Activated T-helper 17 cell treated with anti-CD3 and anti-CD28 coated beads, Interleukin-2, amount 50 U/mL, for 72 hours (primary cell): ENCODE measurements around the gene TAF1C. TPM values are rescaled to one million over a fixed set of nuclear protein-coding genes. Genes with fewer than 3 reads are reported as not detected.
A peak's percentile ranks its signal among the peaks of the same experiment; 100 is the strongest.

Source experiments
- ATAC-seq: fragments of 150-1000 bp; cut with Tn5 transposase; replicated peaks from 2 replicates; pipeline ENCODE4 v1.10.0; 2021; ENCODE audit warnings: mild to moderate bottlenecking, moderate library complexity
- H3K27ac Mint-ChIP-seq: one replicate; pipeline ENCODE4 v1.8.0; 2022; ENCODE audit warnings: mixed read lengths
- H3K27me3 Mint-ChIP-seq: one replicate; pipeline ENCODE4 v1.8.0; 2022; ENCODE audit warnings: mixed read lengths
- H3K36me3 Mint-ChIP-seq: one replicate; pipeline ENCODE4 v1.8.0; 2022; ENCODE audit warnings: low read depth, mild to moderate bottlenecking, mixed read lengths
- H3K4me1 Mint-ChIP-seq: one replicate; pipeline ENCODE4 v1.8.0; 2022; ENCODE audit warnings: mixed read lengths
- H3K4me3 Mint-ChIP-seq: one replicate; pipeline ENCODE4 v1.8.0; 2022; ENCODE audit warnings: mild to moderate bottlenecking, mixed read lengths
- H3K9me3 Mint-ChIP-seq: one replicate; pipeline ENCODE4 v1.8.0; 2022; ENCODE audit warnings: mixed read lengths
- total RNA-seq, 2 donors: library from RNA; stranded (reverse); gene quantifications; one replicate each; pipeline ENCODE4 v1.2.3, GENCODE V29; 2022

TAF1C gene, protein sequence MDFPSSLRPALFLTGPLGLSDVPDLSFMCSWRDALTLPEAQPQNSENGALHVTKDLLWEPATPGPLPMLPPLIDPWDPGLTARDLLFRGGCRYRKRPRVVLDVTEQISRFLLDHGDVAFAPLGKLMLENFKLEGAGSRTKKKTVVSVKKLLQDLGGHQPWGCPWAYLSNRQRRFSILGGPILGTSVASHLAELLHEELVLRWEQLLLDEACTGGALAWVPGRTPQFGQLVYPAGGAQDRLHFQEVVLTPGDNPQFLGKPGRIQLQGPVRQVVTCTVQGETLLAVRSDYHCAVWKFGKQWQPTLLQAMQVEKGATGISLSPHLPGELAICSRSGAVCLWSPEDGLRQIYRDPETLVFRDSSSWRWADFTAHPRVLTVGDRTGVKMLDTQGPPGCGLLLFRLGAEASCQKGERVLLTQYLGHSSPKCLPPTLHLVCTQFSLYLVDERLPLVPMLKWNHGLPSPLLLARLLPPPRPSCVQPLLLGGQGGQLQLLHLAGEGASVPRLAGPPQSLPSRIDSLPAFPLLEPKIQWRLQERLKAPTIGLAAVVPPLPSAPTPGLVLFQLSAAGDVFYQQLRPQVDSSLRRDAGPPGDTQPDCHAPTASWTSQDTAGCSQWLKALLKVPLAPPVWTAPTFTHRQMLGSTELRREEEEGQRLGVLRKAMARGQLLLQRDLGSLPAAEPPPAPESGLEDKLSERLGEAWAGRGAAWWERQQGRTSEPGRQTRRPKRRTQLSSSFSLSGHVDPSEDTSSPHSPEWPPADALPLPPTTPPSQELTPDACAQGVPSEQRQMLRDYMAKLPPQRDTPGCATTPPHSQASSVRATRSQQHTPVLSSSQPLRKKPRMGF
- 10 to 100 TPM; 37.0 to 44.9 TPM for total RNA-seq

DNA sequence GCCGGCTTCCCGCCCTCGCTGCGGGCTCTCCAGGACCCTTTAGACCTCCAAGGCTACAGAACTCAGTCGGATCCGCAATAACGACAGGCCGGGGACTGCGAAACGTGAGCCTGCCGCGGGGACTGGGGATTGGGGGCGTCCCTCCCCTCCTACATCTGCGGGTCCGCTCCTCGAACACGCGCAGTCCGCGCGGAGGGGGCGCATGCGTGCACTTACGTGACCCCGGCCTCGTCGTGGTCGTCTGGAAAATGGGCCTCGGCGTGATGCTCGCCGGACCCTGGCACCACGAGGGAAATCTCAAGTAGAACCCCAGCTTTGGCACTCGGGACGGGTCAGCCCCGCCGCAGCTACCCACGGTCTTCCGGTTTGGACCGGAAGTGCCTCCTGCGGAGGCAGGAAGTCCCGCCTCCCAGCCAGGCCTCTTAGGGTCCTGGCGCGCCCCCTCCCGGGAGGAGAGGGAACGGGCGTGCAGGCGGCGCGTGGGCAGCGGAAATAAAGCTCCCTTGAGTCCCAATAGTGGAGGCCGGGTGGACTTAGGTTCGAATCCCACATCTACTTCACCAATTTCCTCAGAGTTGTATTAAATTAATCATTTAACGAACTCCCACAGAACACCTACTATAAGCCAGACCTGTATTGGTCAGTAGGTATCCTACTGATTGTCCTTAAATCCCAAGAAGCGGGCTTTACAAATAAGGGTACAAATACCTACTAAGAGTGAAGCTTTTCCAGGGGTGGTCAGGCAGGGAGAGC lies at the start of gene TAF1C:
TAF1C (minus strand) TSS at position 373 of the 753 bp plus-strand sequence. CDS start 2,069 bp downstream, outside the sequence.
- peak; percentile 99 for ATAC-seq
- Mint-ChIP-seq H3K4me1 (peaks cover 12% of the 10 kb centered on the region), H3K27ac (peak within 1 kb of the TSS; percentile 97), H3K27me3 (no peaks in the 10 kb centered on the region), H3K36me3 (peaks cover 26% of the 10 kb centered on the region), H3K9me3 (no peaks in the 10 kb centered on the region), H3K4me3 (peak within 1 kb of the TSS; percentile 93)

DNA sequence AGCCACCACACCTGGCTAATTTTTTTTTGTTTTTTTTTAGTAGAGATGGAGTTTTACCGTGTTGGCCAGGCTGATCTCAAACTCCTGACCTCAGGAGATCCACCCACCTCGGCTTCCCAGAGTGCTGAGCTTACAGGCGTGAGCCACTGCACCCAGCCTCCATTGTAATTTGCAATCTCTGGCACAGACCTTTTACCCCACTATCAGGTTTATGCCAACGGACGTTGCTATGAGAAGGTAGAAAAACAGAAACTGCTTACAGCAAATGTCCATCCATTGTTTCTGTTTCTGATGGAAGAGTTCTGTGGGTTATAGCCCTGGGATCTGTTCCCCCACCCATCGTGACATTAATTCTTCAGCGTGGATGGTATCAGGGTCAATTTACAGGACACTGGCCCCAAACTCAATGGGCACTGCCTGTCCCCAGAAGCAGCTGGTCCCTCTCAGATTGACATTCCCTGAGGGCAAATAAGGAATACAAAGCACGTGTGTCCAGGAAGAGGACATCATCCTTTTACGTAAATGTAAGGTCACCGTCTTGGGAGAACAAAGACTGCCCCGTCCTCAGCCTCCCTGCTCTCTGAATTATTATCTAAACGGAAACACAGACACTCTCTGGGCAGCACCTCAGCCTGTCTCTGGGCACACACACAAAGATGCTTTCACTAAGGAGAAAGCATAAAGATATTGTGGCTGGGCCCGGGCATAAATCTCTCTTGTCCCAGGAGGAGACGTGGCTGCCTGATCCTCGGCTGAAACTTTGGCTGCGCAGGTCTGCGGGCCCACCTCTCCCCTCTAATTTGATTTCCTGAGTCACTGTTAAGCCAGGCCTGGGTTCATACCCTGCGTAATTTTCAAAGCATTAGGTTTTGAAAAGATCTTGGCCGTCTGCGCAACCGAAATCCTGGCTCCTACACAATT lies 47.7 kb upstream of the TAF1C start:
- Mint-ChIP-seq H3K4me1 (no peaks in the 10 kb centered on the region), H3K27ac (no peak overlapping the region), H3K4me3 (no peak overlapping the region), H3K9me3 (no peaks in the 10 kb centered on the region), H3K27me3 (peaks cover 21% of the 10 kb centered on the region), H3K36me3 (no peaks in the 10 kb centered on the region)
- no peak for ATAC-seq

DNA sequence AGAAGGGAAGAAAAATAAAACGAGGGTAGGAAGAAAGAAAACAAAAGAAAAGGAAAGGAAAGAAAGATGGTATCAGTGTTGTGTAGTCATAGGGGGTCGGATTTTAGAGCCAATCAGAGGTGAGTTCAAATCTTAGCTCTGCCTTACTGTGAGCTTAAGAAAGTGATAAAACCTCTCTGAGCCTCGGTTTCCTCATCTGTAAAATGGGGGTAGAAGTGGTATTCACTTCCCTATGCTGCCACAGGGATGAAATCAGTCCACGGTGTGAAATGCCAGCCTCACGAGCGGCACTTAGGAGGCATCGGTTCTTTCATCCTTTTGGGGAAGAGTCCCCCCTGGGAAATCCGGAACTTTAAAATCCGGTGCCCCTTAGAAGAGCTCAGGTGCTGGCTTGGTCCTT lies 46.9 kb upstream of the TAF1C start:
- ATAC-seq: no peak
- peaks cover 16% of the 10 kb centered on the region for H3K27me3 Mint-ChIP-seq
- no peaks in the 10 kb centered on the region for H3K36me3 Mint-ChIP-seq
- H3K9me3 Mint-ChIP-seq: no peaks in the 10 kb centered on the region
- no peaks in the 10 kb centered on the region for H3K4me1 Mint-ChIP-seq
- H3K4me3 Mint-ChIP-seq: no peak overlapping the region
- no peak overlapping the region for H3K27ac Mint-ChIP-seq

DNA sequence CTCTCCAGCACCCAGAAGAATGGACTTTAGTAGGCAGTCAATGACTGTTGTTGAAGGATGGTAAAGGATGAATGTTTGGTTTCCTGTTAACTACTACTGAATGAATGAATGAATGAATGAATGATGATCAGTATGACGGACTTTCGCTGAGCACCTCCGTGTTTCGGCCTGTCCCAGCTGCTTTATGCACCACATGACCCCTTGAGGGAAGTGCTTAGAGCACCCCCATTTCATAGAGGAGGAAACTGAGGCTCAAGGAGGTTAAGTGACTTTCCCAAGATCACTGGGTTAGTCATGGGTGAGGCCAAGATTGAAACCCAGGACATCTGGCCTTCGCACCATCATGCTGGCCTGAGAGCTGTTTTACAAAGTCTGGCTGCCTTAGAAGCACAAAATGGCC lies 46.1 kb upstream of the TAF1C start:
- Mint-ChIP-seq H3K4me1 (no peaks in the 10 kb centered on the region), H3K27ac (no peak overlapping the region), H3K27me3 (peaks cover 15% of the 10 kb centered on the region), H3K9me3 (no peaks in the 10 kb centered on the region), H3K4me3 (no peak overlapping the region), H3K36me3 (no peaks in the 10 kb centered on the region)
- ATAC-seq: no peak

DNA sequence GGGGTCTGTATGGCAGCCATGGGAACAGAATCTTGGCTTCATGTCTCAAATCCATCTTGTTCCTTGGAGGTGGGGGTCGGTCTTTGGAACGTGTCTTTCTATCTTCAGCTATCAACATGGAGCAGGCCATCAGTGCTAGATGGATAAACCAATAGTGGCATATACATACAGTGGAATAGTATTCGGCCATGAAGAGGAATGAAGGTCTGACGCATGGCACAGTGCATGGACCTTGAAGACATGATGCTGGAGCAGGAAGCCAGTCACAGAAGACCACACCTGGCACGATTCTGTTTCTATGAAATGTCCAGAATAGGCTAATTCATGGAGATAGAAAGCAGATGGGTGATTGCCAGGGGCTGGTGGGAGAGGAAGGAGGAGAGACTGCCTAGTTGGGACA lies 45.2 kb upstream of the TAF1C start:
- no peaks in the 10 kb centered on the region for H3K36me3 Mint-ChIP-seq
- no peak for ATAC-seq
- H3K27me3 Mint-ChIP-seq: peaks cover 20% of the 10 kb centered on the region
- no peak overlapping the region for H3K4me3 Mint-ChIP-seq
- no peaks in the 10 kb centered on the region for H3K4me1 Mint-ChIP-seq
- no peak overlapping the region for H3K27ac Mint-ChIP-seq
- no peaks in the 10 kb centered on the region for H3K9me3 Mint-ChIP-seq

DNA sequence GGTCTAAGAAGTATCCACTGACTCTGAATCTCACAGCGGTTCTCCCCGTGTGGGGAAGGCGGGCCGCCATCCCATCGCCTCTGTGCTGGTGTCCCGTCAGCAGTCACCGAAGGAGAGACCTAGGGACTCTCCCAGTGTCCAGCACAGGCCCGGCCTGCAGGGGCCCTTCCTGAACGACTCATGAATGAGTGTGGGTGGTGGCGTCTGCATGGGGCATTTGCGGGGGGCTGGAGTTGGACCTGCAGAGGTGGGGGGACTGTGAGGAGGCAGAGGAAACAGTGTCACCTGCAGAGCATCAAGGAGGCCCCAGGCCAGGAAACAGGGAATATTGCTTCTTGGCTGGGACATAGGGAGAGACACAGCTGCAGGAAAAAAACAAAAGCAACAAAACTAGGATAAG lies 42.6 kb upstream of the TAF1C start:
- no peak overlapping the region for H3K4me3 Mint-ChIP-seq
- H3K27ac Mint-ChIP-seq: no peak overlapping the region
- peaks cover 25% of the 10 kb centered on the region for H3K27me3 Mint-ChIP-seq
- no peaks in the 10 kb centered on the region for H3K9me3 Mint-ChIP-seq
- no peaks in the 10 kb centered on the region for H3K36me3 Mint-ChIP-seq
- H3K4me1 Mint-ChIP-seq: no peaks in the 10 kb centered on the region
- ATAC-seq: no peak

DNA sequence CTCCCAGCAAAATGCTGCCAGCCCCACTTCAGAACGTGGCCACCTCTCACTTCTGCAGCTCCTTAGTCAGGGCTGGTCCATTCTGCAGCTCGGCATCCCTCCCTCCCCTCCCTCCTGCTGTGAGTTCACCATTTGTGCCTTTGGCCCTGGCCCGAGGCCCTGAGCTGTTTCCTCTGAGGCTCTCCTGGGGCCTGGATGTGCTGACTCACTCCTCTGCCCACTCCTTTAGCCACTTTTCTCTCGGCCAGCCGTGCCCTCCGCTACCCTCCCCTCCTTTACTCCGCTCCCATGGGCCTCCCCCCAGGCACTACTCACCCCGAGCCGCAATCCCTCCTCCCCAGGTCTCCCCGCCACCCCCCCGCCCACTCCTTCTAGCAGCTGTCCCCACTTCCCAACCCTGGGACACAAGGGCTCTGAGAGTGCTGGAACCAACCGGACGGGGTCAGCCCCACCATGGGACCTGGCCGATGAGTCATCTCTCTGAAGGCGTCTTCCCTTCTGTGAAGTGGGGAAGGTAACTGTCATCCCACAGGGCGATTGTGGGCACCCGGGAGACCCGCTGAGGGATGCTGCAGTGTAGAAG lies 41.5 kb upstream of the TAF1C start:
- ATAC-seq: no peak
- no peaks in the 10 kb centered on the region for H3K9me3 Mint-ChIP-seq
- no peaks in the 10 kb centered on the region for H3K36me3 Mint-ChIP-seq
- no peak overlapping the region for H3K27ac Mint-ChIP-seq
- H3K4me1 Mint-ChIP-seq: no peaks in the 10 kb centered on the region
- no peak overlapping the region for H3K4me3 Mint-ChIP-seq
- H3K27me3 Mint-ChIP-seq: peaks cover 22% of the 10 kb centered on the region

DNA sequence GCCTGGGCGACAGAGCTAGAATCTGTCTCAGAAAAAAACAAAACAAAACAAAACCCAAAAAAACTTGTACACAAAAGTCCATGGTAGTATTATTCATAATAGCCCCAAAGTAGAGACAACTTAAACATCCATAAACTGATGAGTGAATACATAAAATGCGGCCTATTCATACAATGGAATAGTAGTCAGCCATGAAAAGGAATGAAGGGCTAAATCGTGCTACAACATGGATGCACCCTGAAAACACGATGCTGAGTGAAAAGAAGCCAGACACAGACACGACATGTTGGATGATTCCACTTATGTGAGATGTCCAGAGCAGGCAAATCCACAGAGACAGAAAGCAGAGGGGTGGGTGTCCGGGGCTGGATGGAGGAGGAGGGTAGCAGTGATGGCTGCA lies 40.7 kb upstream of the TAF1C start:
- Mint-ChIP-seq H3K9me3 (no peaks in the 10 kb centered on the region), H3K4me3 (no peak overlapping the region), H3K27me3 (peaks cover 22% of the 10 kb centered on the region), H3K27ac (no peak overlapping the region), H3K4me1 (no peaks in the 10 kb centered on the region), H3K36me3 (no peaks in the 10 kb centered on the region)
- no peak for ATAC-seq

DNA sequence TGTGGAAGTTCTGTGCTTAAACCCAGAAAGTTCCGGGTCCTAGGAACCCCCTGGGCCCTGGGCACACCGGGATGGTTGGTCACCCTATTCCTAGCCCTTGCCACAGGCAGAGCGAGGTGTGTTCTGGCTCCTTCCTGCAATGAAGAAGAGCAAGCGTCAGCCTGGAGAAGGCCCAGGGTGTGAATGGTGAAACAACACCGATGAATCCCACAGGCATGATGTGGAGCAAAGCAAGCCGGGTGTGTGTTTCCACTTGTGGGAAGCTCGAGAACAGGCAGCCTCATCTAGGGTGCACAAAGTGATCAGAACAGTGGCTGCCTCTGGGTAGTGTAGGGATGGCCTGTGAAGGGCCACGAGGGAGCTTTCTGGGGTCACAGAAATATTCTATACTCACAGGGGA lies 39.2 kb upstream of the TAF1C start:
- Mint-ChIP-seq H3K27ac (no peak overlapping the region), H3K9me3 (no peaks in the 10 kb centered on the region), H3K4me1 (no peaks in the 10 kb centered on the region), H3K36me3 (no peaks in the 10 kb centered on the region), H3K4me3 (no peak overlapping the region), H3K27me3 (peaks cover 23% of the 10 kb centered on the region)
- ATAC-seq: no peak

DNA sequence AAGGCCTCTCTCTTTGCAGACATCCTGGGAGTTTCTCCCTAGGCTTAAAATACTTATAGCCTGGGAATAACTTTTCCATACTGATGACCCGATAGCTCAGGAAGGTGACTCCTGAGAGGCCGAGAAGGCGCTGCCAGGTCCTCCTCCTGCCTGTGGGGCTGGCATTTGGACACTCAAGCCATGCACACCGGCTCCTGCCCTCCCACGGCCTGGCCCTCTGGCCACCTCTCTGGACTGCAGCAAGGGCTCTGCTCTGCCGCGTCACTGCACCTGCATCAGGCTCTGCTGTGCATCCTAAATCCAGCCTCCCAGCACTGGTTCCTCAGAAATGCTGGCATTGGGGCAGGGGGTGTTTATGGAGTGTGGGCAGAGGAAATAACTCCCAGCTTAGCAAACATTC lies 38.7 kb upstream of the TAF1C start:
- no peaks in the 10 kb centered on the region for H3K4me1 Mint-ChIP-seq
- no peaks in the 10 kb centered on the region for H3K36me3 Mint-ChIP-seq
- H3K4me3 Mint-ChIP-seq: no peak overlapping the region
- peaks cover 22% of the 10 kb centered on the region for H3K27me3 Mint-ChIP-seq
- H3K9me3 Mint-ChIP-seq: no peaks in the 10 kb centered on the region
- H3K27ac Mint-ChIP-seq: no peak overlapping the region
- no peak for ATAC-seq

DNA sequence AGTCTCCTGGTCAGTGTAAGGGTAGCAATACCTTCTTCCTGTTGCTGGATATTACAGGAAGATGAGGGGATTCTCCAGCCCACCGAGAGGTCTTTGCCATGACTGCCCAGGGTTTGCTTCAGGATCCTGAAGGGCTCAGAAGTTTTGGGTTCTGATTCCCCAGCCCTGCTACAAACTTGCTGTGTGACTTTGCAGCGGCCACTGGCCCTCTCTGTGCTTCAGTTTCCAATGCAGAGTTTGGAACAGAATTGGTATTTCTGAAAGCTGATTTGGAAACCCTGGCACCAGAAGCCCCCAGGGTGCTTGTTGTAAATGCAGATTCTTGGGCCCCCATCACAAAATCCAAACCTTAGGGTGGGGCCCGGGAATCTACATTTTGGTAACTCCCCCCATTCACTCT lies 38.3 kb upstream of the TAF1C start:
- no peak for ATAC-seq

DNA sequence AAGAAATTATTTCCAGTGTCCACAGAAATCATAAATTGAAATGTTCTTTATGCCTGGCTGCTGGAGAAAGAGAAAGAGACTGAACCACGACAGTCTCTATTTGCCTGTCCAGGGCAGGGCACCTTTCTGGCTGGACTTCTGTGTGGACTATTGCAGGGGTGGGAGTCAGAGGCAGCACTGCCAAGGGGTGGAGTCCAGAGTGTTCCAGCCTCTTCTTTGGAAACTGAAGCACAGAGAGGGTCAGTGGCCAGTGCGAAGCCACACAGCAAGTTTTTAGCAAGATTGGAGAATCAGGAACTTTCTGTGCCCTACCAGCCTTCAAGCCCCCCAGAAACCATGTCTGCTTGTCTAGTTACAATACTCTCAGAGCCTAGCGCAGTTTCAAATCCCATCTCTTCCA lies 37.7 kb upstream of the TAF1C start:
- H3K4me3 Mint-ChIP-seq: no peak overlapping the region

More for the DNA sequence above, 38.3 kb upstream of the TAF1C start:
- Mint-ChIP-seq H3K4me1 (no peaks in the 10 kb centered on the region), H3K9me3 (no peaks in the 10 kb centered on the region), H3K4me3 (no peak overlapping the region), H3K27ac (no peak overlapping the region), H3K27me3 (peaks cover 22% of the 10 kb centered on the region), H3K36me3 (no peaks in the 10 kb centered on the region)

DNA sequence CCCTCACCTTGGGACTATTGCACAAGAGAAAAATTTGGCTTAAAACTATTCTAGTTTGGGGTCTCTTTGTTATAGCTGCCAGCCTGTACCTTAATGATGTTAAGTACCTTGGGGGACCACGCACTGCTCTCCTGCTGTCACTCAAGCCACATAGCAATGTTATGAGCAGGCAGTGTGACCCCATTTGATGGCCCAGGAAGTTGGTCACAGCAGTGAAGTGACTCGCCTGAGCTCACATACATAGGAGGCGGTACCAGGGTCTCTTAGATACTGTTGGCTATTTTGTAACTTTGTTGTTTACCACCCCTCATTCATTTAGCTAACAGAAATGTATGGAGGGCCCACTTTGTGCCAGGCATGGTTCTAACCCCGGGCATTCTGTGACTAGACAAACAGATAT lies 36.6 kb upstream of the TAF1C start:
- Mint-ChIP-seq H3K27me3 (peaks cover 26% of the 10 kb centered on the region), H3K4me1 (no peaks in the 10 kb centered on the region), H3K36me3 (no peaks in the 10 kb centered on the region), H3K27ac (no peak overlapping the region), H3K9me3 (no peaks in the 10 kb centered on the region), H3K4me3 (no peak overlapping the region)
- ATAC-seq: no peak

More for the DNA sequence above, 37.7 kb upstream of the TAF1C start:
- no peak overlapping the region for H3K27ac Mint-ChIP-seq
- no peaks in the 10 kb centered on the region for H3K9me3 Mint-ChIP-seq
- H3K27me3 Mint-ChIP-seq: peaks cover 22% of the 10 kb centered on the region
- ATAC-seq: no peak
- H3K36me3 Mint-ChIP-seq: no peaks in the 10 kb centered on the region
- H3K4me1 Mint-ChIP-seq: no peaks in the 10 kb centered on the region
